Skeletal muscle satellite cell (primary cell): ENCODE data around the gene IBSP. TPM values are rescaled to one million over a fixed set of nuclear protein-coding genes. Genes with fewer than 3 reads are reported as not detected.

Experiments used
- H3K27me3 ChIP-seq: 2 replicates; pipeline ENCODE4 v1.7.0; 2013; ENCODE audit warnings: low read length; ENCODE audit not compliant: control insufficient read depth, insufficient read depth
- H3K36me3 ChIP-seq: 2 replicates; pipeline ENCODE4 v1.7.0; 2013; ENCODE audit warnings: mild to moderate bottlenecking, control low read depth, low read length; ENCODE audit not compliant: insufficient read depth
- H3K4me1 ChIP-seq: 2 replicates; pipeline ENCODE4 v1.7.0; 2013; ENCODE audit warnings: low read length; ENCODE audit not compliant: control insufficient read depth, insufficient read depth
- H3K4me2 ChIP-seq: 2 replicates; pipeline ENCODE4 v1.7.0; 2013; ENCODE audit warnings: mild to moderate bottlenecking, low read length
- H3K4me3 ChIP-seq: 2 replicates; pipeline ENCODE4 v1.7.0; 2013; ENCODE audit warnings: low read length
- H3K9ac ChIP-seq: 2 replicates; pipeline ENCODE4 v1.7.0; 2013; ENCODE audit warnings: mild to moderate bottlenecking, low read depth, low read length, moderate library complexity
- H3K9me3 ChIP-seq: replicated peaks from 2 replicates; pipeline ENCODE4 v1.7.0; 2013; ENCODE audit warnings: mild to moderate bottlenecking, control low read depth, low read length
- total RNA-seq: library from RNA; depleted of rRNA; stranded (reverse); fragments of >200 nt; gene quantifications from 2 replicates; pipeline ENCODE4 v1.2.3, GENCODE V29; 2012; rRNA removed

The IBSP gene, protein sequence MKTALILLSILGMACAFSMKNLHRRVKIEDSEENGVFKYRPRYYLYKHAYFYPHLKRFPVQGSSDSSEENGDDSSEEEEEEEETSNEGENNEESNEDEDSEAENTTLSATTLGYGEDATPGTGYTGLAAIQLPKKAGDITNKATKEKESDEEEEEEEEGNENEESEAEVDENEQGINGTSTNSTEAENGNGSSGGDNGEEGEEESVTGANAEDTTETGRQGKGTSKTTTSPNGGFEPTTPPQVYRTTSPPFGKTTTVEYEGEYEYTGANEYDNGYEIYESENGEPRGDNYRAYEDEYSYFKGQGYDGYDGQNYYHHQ
- not detected in 2 replicates for total RNA-seq

DNA sequence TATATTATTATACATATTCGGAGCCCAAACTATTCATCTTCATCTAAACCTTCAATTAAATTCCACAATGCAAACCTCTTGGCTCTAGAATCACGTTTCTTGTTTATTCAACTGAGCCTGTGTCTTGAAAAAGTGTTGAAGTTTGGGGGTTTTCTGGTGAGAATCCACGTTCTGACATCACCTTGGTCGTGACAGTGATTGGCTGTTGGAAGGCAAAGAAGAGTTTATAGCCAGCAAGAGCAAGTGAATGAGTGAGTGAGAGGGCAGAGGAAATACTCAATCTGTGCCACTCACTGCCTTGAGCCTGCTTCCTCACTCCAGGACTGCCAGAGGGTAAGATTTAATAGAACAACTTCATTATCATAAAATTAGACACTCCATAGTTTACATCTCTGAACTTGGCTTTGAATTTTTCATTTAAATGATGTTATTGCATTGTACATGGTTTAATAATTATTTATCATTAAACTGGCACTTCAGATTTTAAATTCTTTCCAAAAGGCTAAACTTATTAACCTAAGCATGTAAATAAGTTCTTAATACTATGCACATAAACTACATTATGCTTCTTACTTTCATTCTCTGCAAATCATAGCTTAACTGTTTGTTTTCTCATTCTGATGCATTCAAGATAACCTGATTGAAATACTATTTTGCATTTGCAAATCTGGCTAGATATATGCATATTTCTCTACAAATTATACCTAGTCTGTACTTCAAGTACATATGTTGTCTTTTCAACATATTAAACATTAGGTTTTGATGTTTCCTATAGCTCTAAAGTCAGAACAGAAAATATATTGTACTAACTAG lies at the start of gene IBSP:
Gene IBSP (plus strand): TSS at position 254 of the 813 bp plus-strand sequence. CDS start 2,808 bp downstream, outside the sequence.
- Histone ChIP-seq H3K4me1 (no peaks in the 10 kb centered on the region), H3K27me3 (no peaks in the 10 kb centered on the region), H3K4me2 (no peak within 1 kb of the TSS), H3K4me3 (no peak within 1 kb of the TSS), H3K9ac (no peak within 1 kb of the TSS), H3K36me3 (no peaks in the 10 kb centered on the region), H3K9me3 (no peaks in the 10 kb centered on the region)

DNA sequence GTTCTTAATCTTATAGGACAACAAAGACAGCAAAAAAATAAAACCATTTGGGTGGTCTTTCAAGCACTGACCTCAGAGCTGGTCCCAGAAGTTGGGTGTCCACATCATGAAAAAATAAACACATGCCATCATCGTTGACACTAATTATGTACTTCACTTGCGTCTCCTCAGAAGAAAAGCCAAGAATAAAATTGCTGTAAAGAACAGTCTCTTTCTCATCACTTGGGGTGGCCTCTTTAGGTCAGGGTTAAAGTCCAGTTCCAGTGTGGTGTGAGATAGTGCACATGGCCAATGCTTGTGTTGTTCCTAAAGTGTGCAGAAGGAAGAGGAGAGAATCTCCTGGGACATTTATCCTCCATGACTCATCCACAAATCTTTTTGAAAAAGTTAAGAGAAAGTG lies 49.5 kb upstream of the IBSP start:
- Histone ChIP-seq H3K4me2 (no peak overlapping the region), H3K27me3 (no peaks in the 10 kb centered on the region), H3K9ac (no peak overlapping the region), H3K4me3 (no peak overlapping the region), H3K4me1 (no peaks in the 10 kb centered on the region), H3K36me3 (no peaks in the 10 kb centered on the region), H3K9me3 (no peaks in the 10 kb centered on the region)

DNA sequence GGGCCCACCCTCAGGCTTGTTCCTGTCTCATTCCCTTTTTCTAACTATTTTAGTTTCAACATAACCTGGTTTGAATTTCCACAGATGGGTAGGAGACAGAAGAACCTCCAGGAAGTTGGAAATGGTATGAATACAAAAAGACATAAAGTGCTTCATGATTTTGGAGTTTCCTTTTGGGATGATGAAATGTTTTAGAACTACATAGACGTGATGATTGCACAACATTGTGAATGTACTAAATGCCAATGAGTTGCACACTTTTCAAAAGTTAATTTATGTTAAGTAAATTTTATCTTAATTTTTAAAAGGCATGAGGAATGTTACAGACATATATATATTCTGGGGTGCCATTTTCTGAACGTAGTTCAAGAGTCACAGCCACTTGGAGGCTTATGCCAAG lies 41.1 kb upstream of the IBSP start:
- Histone ChIP-seq H3K4me3 (no peak overlapping the region), H3K27me3 (no peaks in the 10 kb centered on the region), H3K36me3 (no peaks in the 10 kb centered on the region), H3K4me2 (no peak overlapping the region), H3K4me1 (no peaks in the 10 kb centered on the region), H3K9me3 (no peaks in the 10 kb centered on the region), H3K9ac (no peak overlapping the region)

DNA sequence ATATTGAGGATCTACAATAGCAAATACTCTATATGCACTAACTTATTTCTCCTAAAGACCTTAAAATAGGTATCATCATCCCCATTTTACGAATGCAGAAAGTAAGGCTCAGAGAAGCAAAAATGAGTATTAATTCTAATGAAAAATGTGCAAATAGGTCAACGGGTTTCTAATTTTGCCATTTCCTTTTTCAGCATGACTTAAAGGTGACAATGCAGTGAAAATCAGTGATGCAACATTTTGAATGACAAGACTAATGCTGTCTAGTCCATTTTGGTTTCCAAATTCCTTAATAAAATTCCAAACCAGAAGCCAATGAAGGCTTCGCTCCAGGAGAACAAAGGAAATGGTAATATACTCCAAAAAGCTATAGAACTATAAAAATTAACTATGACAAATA lies 37.0 kb upstream of the IBSP start:
- Histone ChIP-seq H3K4me2 (no peak overlapping the region), H3K4me3 (no peak overlapping the region), H3K9me3 (no peaks in the 10 kb centered on the region), H3K27me3 (no peaks in the 10 kb centered on the region), H3K4me1 (no peaks in the 10 kb centered on the region), H3K9ac (no peak overlapping the region), H3K36me3 (no peaks in the 10 kb centered on the region)

DNA sequence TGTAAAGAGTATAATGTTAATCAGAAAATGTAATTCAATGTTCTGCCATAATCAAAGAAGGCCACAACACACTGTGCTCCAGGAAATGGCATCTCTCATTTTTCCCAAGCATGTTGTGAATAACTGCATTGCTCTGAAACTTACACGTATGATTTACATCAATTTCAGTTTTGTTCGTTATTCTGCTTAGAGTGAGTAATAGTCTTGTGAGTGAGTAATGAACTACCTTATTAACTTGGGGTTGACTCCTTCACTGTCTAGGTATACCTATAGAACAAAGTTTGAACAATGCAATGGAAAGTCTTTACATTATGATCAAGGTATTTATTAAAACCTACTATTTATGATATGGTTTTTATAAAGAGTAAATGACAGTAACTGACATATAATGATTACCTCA lies 17.8 kb upstream of the IBSP start:
- Histone ChIP-seq H3K9ac (no peak overlapping the region), H3K4me2 (no peak overlapping the region), H3K4me1 (no peaks in the 10 kb centered on the region), H3K36me3 (no peaks in the 10 kb centered on the region), H3K27me3 (no peaks in the 10 kb centered on the region), H3K9me3 (no peaks in the 10 kb centered on the region), H3K4me3 (no peak overlapping the region)

DNA sequence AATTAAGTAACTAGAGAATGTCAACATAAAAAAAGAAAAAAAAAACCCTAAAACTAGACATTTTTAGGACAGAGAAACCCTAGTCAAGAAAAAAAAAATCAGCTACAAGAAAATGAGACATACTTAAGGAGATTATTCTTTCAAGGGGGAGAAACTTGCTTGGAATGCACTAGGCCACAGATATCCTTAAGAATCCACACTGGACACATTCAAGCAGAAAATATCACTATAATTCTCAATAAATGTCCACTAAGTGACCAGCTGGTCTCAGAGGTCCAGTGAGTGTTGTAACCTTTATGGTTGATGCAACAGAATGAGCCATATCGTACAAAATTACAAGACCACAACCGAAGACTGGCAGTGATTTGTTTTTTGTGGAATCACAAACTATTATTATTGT lies 15.6 kb upstream of the IBSP start:
- Histone ChIP-seq H3K36me3 (no peaks in the 10 kb centered on the region), H3K9ac (no peak overlapping the region), H3K4me1 (no peaks in the 10 kb centered on the region), H3K27me3 (no peaks in the 10 kb centered on the region), H3K9me3 (no peaks in the 10 kb centered on the region), H3K4me2 (no peak overlapping the region), H3K4me3 (no peak overlapping the region)

DNA sequence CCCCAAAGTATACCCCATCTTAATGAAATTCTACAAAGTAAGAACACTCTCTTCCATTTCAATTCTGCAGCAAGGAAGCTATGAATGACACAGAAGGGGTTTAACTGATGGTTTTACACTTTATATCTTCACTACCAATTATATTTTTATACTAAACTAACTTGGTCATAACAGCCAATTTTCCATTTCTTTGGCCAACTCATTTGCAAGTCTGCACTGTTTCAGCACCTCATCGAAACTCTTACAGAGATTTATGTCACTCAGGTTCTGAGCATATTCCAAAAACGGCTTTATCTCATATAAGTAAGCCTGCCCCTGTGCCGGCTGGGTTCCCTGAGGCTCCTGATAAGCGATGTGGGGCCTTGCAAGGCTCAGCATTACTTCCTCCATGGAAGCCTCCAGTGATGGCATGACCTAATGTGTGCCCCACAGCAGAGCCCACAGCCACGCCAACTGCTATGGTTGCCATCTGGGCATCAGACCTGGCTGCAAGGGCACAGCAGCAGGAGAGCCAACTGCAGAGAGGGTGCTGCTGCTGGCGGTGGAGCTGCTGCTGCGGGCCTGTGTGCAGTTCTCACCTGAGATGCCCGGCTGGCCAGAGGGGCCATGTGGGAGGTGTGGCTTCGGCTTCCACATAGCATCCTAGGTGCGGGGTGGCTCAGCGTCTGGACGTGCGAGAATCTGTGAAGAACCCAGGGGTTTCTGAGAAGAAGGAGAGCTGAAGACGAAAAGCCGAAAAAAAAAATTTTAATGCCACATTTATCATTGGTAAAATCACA lies 13.4 kb upstream of the IBSP start:
- Histone ChIP-seq H3K9me3 (no peaks in the 10 kb centered on the region), H3K4me1 (no peaks in the 10 kb centered on the region), H3K4me3 (no peak overlapping the region), H3K27me3 (no peaks in the 10 kb centered on the region), H3K36me3 (no peaks in the 10 kb centered on the region), H3K9ac (no peak overlapping the region), H3K4me2 (no peak overlapping the region)

DNA sequence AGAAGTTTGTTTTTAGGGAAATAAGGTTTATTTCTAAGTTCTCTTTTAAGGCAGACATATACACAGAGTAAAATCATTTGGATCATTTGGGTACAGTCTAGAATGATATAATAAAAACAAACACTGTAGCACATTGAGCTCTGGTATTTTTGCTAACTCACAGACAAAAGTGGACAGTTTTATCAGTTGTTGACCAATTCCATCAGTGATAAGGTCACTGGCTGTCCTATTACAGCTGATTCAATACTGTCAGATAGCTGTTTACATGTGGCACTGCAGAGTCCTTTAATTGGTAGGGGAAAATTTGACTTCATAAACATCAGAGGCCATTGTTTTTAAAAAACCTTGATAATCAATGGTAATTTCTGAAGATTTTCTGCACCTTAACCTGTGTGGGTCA lies 3.5 kb downstream of the IBSP start:
- Histone ChIP-seq H3K27me3 (no peaks in the 10 kb centered on the region), H3K4me2 (no peak overlapping the region), H3K36me3 (no peaks in the 10 kb centered on the region), H3K4me3 (no peak overlapping the region), H3K9ac (no peak overlapping the region), H3K4me1 (peaks cover 17% of the 10 kb centered on the region), H3K9me3 (no peaks in the 10 kb centered on the region)

DNA sequence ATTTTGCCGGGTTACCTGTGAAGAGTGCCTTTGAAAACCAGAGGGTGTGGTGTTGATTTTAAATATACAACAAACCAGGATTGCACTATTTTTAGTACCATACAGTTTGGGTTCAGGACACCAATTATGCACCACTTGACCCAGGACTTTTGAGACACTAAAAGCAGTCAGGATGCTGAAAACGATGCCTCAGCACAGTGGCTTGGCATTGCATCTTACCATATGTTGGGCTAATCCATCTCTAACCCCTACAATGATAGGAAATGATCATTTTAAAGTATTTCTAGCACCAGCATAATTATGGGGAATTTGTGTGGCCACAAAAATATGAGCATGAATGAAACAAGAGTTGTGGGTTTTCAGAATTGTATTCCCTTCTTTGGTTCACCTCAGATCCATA lies 4.1 kb downstream of the IBSP start:
- peaks cover 17% of the 10 kb centered on the region for H3K4me1 ChIP-seq
- no peaks in the 10 kb centered on the region for H3K36me3 ChIP-seq
- H3K27me3 ChIP-seq: no peaks in the 10 kb centered on the region
- H3K4me3 ChIP-seq: no peak overlapping the region
- H3K9me3 ChIP-seq: no peaks in the 10 kb centered on the region
- no peak overlapping the region for H3K4me2 ChIP-seq
- no peak overlapping the region for H3K9ac ChIP-seq

DNA sequence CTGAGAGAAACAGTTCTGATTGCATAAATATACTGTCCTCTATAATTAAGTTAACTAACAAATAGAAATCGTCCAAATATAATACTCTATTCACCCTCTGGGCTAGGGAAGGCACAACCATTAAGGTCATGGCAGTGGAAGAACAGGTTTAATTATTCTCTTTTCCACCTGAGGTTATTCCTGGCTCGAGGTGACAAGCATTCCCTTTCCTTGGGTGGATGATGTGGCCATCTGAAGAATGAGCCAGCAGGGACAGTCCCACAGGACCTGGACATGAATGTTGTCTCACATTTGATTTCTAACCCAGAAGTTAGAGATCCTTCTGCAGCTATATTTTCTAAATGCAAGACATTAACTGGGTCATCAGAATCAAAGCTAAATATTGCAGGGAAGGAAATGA lies 5.5 kb downstream of the IBSP start:
- H3K36me3 ChIP-seq: no peaks in the 10 kb centered on the region
- peaks cover 17% of the 10 kb centered on the region for H3K4me1 ChIP-seq
- no peak overlapping the region for H3K9ac ChIP-seq
- H3K4me3 ChIP-seq: no peak overlapping the region
- no peaks in the 10 kb centered on the region for H3K9me3 ChIP-seq
- H3K27me3 ChIP-seq: no peaks in the 10 kb centered on the region
- H3K4me2 ChIP-seq: no peak overlapping the region

DNA sequence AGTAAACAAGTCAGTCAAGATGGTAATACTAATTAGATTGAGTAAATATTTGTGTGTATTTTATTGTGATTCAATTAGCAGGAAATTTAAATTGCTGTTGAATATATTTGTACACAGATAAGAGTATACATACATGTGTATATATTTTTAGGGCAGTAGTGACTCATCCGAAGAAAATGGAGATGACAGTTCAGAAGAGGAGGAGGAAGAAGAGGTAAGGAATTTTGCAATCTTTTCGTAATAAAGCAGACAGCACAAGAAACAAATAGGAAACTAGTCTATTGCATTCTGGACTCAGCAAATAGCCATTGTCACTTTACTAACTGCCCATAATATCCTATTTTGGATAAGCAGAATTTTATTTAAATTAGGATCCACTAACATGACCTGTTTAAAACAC lies 6.6 kb downstream of the IBSP start:
- peaks cover 17% of the 10 kb centered on the region for H3K4me1 ChIP-seq
- H3K36me3 ChIP-seq: no peaks in the 10 kb centered on the region
- peak overlapping the region; percentile 40 for H3K4me2 ChIP-seq
- no peaks in the 10 kb centered on the region for H3K27me3 ChIP-seq
- peak overlapping the region; percentile 63 for H3K9ac ChIP-seq
- H3K4me3 ChIP-seq: no peak overlapping the region
- H3K9me3 ChIP-seq: no peaks in the 10 kb centered on the region
